Activated gamma-delta T cell (primary cell): ENCODE measurements around the gene TNFSF12.

Experiments
- DNase-seq: peaks from one replicate; lab custom pipeline; 2025; lab: John Stamatoyannopoulos, UW

The TNFSF12 gene

GRCh38 chr17:7544911-7545310 is 3.9 kb upstream of the TNFSF12 start:
- DNase-seq: no peak

- DNase-seq: no peak
These were observed 670 bp downstream of the TNFSF12 start for GRCh38 chr17:7549401-7550055.

- DNase-seq: no peak
These were observed 1.5 kb downstream of the TNFSF12 start for GRCh38 chr17:7550344-7550743.

- DNase-seq: no peak
These were observed 2.5 kb downstream of the TNFSF12 start for GRCh38 chr17:7551396-7551795.

GRCh38 chr17:7552621-7553051 is 3.8 kb downstream of the TNFSF12 start:
- DNase-seq: no peak

GRCh38 chr17:7553356-7553755 is 4.5 kb downstream of the TNFSF12 start:
- no peak for DNase-seq

- DNase-seq: no peak
These were observed 6.6 kb downstream of the TNFSF12 start for GRCh38 chr17:7555320-7555948.

GRCh38 chr17:7556627-7557026 is 7.8 kb downstream of the TNFSF12 start:
- no peak for DNase-seq

- no peak for DNase-seq
These were observed 8.4 kb downstream of the TNFSF12 start for GRCh38 chr17:7557147-7557764.

GRCh38 chr17:7557775-7558543 is 9.1 kb downstream of the TNFSF12 start:
- no peak for DNase-seq

GRCh38 chr17:7558544-7559319 is 9.9 kb downstream of the TNFSF12 start, which contains the start of gene TNFSF13:
TSS of gene TNFSF13 (plus strand) at chr17:7558750. CDS start at chr17:7559040, 290 bp downstream.
- DNase-seq: no peak

GRCh38 chr17:7559320-7560171 is 10.7 kb downstream of the TNFSF12 start:
- DNase-seq: no peak

- DNase-seq: no peak
These were observed 11.5 kb downstream of the TNFSF12 start for GRCh38 chr17:7560172-7561027.

GRCh38 chr17:7561028-7561575 is 12.2 kb downstream of the TNFSF12 start:
- peak; percentile 55 for DNase-seq

- DNase-seq: peak; percentile 93
These were observed 12.8 kb downstream of the TNFSF12 start, which contains the start of gene SENP3 for GRCh38 chr17:7561589-7562207. TSS of gene SENP3 (plus strand) at chr17:7561919. CDS start at chr17:7563077, 1,158 bp downstream.

- DNase-seq: no peak
These were observed 13.3 kb downstream of the TNFSF12 start for GRCh38 chr17:7562208-7562605.

- no peak for DNase-seq
These were observed 14.4 kb downstream of the TNFSF12 start for GRCh38 chr17:7563115-7563869.

GRCh38 chr17:7569571-7569970 is 20.7 kb downstream of the TNFSF12 start:
- no peak for DNase-seq
